ENCODE measurements around the gene WDR1. TPM values are rescaled to one million over a fixed set of nuclear protein-coding genes. Genes with fewer than 3 reads are reported as not detected.

WDR1 gene
- polyA plus RNA-seq, 6 donors from 2014 or later: 145 to 210 (median 186) TPM

- ATAC-seq (ENCODE audit: low read depth in 2 of 2) (peak; percentile 38 to 52), DNase-seq (no peak)
- Mint-ChIP-seq H3K4me3 (no peak overlapping the region), H3K27ac (peak overlapping the region in 5 of 6 donors; percentile 34 to 86 (median 78)), H3K36me3 (peaks cover under 1 to 10% of the 10 kb centered on the region in 2 donors), H3K27me3 (no peaks in the 10 kb centered on the region), H3K9me3 (no peaks in the 10 kb centered on the region), H3K4me1 (peaks cover 31 to 69% (median 69%) of the 10 kb centered on the region in 3 donors)
Observed at GRCh38 chr4:10096201-10096977, 20.2 kb downstream of the WDR1 start.

GRCh38 chr4:10095296-10095991 lies 21.2 kb downstream of the WDR1 start:
- DNase-seq (no peak), ATAC-seq (ENCODE audit: low read depth in 2 of 2) (peak in 1 of 2 donors; percentile 20)
- Mint-ChIP-seq H3K27ac (peak overlapping the region in 5 of 6 donors; percentile 20 to 62 (median 56)), H3K36me3 (peaks cover 0 to 10% of the 10 kb centered on the region in 2 donors), H3K4me3 (peak overlapping the region in 1 of 8 donors; percentile 20), H3K9me3 (no peaks in the 10 kb centered on the region), H3K4me1 (peaks cover 25 to 60% (median 59%) of the 10 kb centered on the region in 3 donors), H3K27me3 (no peaks in the 10 kb centered on the region)

- Mint-ChIP-seq H3K27me3 (no peaks in the 10 kb centered on the region), H3K9me3 (no peaks in the 10 kb centered on the region), H3K36me3 (peaks cover 0 to 10% of the 10 kb centered on the region in 2 donors), H3K27ac (peak overlapping the region in 5 of 6 donors; percentile 33 to 89 (median 62)), H3K4me3 (peak overlapping the region in 2 of 8 donors; percentile 9 to 12), H3K4me1 (peaks cover 21 to 55% (median 53%) of the 10 kb centered on the region in 3 donors)
- DNase-seq (no peak), ATAC-seq (ENCODE audit: low read depth in 2 of 2) (peak; percentile 59 to 69)
Observed at GRCh38 chr4:10094841-10095240, 21.8 kb downstream of the WDR1 start.

GRCh38 chr4:10093801-10094552 lies 22.6 kb downstream of the WDR1 start:
- H3K36me3 Mint-ChIP-seq: peaks cover 0 to 10% of the 10 kb centered on the region in 2 donors
- DNase-seq: no peak

GRCh38 chr4:10093271-10093621 lies 23.4 kb downstream of the WDR1 start:
- H3K9me3 Mint-ChIP-seq: no peaks in the 10 kb centered on the region
- ATAC-seq (ENCODE audit: low read depth in 2 of 2): no peak
- H3K4me1 Mint-ChIP-seq: peaks cover 19 to 55% (median 47%) of the 10 kb centered on the region in 3 donors
- H3K36me3 Mint-ChIP-seq: peaks cover 0 to 12% of the 10 kb centered on the region in 2 donors
- no peaks in the 10 kb centered on the region for H3K27me3 Mint-ChIP-seq
- peak overlapping the region in 5 of 6 donors; percentile 73 to 94 (median 84) for H3K27ac Mint-ChIP-seq
- DNase-seq: no peak
- peak overlapping the region in 1 of 8 donors; percentile 12 for H3K4me3 Mint-ChIP-seq

More at GRCh38 chr4:10093801-10094552, 22.6 kb downstream of the WDR1 start:
- Mint-ChIP-seq H3K4me3 (peak overlapping the region in 3 of 8 donors; percentile 12 to 38 (median 18)), H3K27ac (peak overlapping the region; percentile 27 to 94 (median 84)), H3K27me3 (no peaks in the 10 kb centered on the region), H3K4me1 (peaks cover 19 to 55% (median 47%) of the 10 kb centered on the region in 3 donors), H3K9me3 (no peaks in the 10 kb centered on the region)
- no peak for ATAC-seq (ENCODE audit: low read depth in 2 of 2)

- Mint-ChIP-seq H3K9me3 (no peaks in the 10 kb centered on the region), H3K36me3 (peaks cover 0 to 14% of the 10 kb centered on the region in 2 donors), H3K27ac (peak overlapping the region in 4 of 6 donors; percentile 56 to 84 (median 68)), H3K27me3 (no peaks in the 10 kb centered on the region), H3K4me1 (peaks cover 19 to 51% (median 47%) of the 10 kb centered on the region in 3 donors), H3K4me3 (peak overlapping the region in 1 of 8 donors; percentile 66)
- ATAC-seq (ENCODE audit: low read depth in 2 of 2) (no peak), DNase-seq (no peak)
Observed at GRCh38 chr4:10092481-10093270, 23.9 kb downstream of the WDR1 start.

GRCh38 chr4:10091531-10092181 lies 24.9 kb downstream of the WDR1 start:
- Mint-ChIP-seq H3K4me1 (peaks cover 19 to 41% (median 40%) of the 10 kb centered on the region in 3 donors), H3K9me3 (no peaks in the 10 kb centered on the region), H3K27me3 (no peaks in the 10 kb centered on the region), H3K36me3 (peaks cover 0 to 15% of the 10 kb centered on the region in 2 donors), H3K27ac (peak overlapping the region in 2 of 6 donors; percentile 47 to 88), H3K4me3 (no peak overlapping the region)
- no peak for DNase-seq
- ATAC-seq (ENCODE audit: low read depth in 2 of 2): no peak

GRCh38 chr4:10090467-10091250 lies 25.9 kb downstream of the WDR1 start:
- no peak for ATAC-seq (ENCODE audit: low read depth in 2 of 2)
- Mint-ChIP-seq H3K9me3 (no peaks in the 10 kb centered on the region), H3K27me3 (no peaks in the 10 kb centered on the region), H3K36me3 (peaks cover 0 to 22% of the 10 kb centered on the region in 2 donors), H3K4me3 (no peak overlapping the region), H3K4me1 (peaks cover 13 to 31% (median 30%) of the 10 kb centered on the region in 3 donors), H3K27ac (no peak overlapping the region)
- no peak for DNase-seq

- Mint-ChIP-seq H3K9me3 (no peaks in the 10 kb centered on the region), H3K36me3 (peaks cover 0 to 22% of the 10 kb centered on the region in 2 donors), H3K27me3 (no peaks in the 10 kb centered on the region), H3K27ac (peak overlapping the region in 1 of 6 donors; percentile 38), H3K4me1 (peaks cover 13 to 18% (median 17%) of the 10 kb centered on the region in 3 donors), H3K4me3 (no peak overlapping the region)
- DNase-seq: no peak
- no peak for ATAC-seq (ENCODE audit: low read depth in 2 of 2)
Observed at GRCh38 chr4:10089346-10089745, 27.3 kb downstream of the WDR1 start.

GRCh38 chr4:10088135-10089010 lies 28.2 kb downstream of the WDR1 start:
- H3K4me3 Mint-ChIP-seq: peak overlapping the region in 1 of 8 donors; percentile 41
- H3K27me3 Mint-ChIP-seq: no peaks in the 10 kb centered on the region
- H3K36me3 Mint-ChIP-seq: peaks cover 0 to 22% of the 10 kb centered on the region in 2 donors
- H3K9me3 Mint-ChIP-seq: no peaks in the 10 kb centered on the region
- H3K4me1 Mint-ChIP-seq: peaks cover 4 to 8% (median 8%) of the 10 kb centered on the region in 3 donors
- H3K27ac Mint-ChIP-seq: peak overlapping the region in 1 of 6 donors; percentile 82
- ATAC-seq (ENCODE audit: low read depth in 2 of 2) (no peak), DNase-seq (no peak)

All from naive B cell (primary cell).